Trophoblast cell (in vitro differentiated cells and primary cell): ENCODE results near the gene CFTR.

Experiments used
- DNase-seq, 2 donors: peaks; one replicate each; pipeline ENCODE4 v3.0.0-alpha.2; 2016
- H2AFZ ChIP-seq: 2 replicates; pipeline ENCODE4 v1.6.1; 2013; ENCODE audit warnings: low read length, moderate library complexity, mild to moderate bottlenecking; ENCODE audit not compliant: insufficient read depth, poor library complexity
- H2AK5ac ChIP-seq: 2 replicates; pipeline ENCODE4 v1.6.1; 2013; ENCODE audit warnings: mild to moderate bottlenecking, low read length
- H2BK120ac ChIP-seq: 2 replicates; pipeline ENCODE4 v1.6.1; 2013; ENCODE audit warnings: low read length, mild to moderate bottlenecking, moderate library complexity; ENCODE audit not compliant: insufficient read depth, poor library complexity
- H2BK12ac ChIP-seq: 2 replicates; pipeline ENCODE4 v1.6.1; 2013; ENCODE audit warnings: mild to moderate bottlenecking, low read length, moderate library complexity
- H2BK5ac ChIP-seq: 2 replicates; pipeline ENCODE4 v1.6.1; 2013; ENCODE audit warnings: low read length, low read depth, moderate library complexity, mild to moderate bottlenecking; ENCODE audit not compliant: poor library complexity
- H3K14ac ChIP-seq: 2 replicates; pipeline ENCODE4 v1.6.1; 2013; ENCODE audit warnings: mild to moderate bottlenecking, low read length
- H3K18ac ChIP-seq: 2 replicates; pipeline ENCODE4 v1.6.1; 2013; ENCODE audit warnings: mild to moderate bottlenecking, low read length
- H3K23ac ChIP-seq: 2 replicates; pipeline ENCODE4 v1.6.1; 2013; ENCODE audit warnings: low read length
- H3K27ac ChIP-seq: 2 replicates; pipeline ENCODE4 v1.5.1; 2013; ENCODE audit warnings: low read depth, mild to moderate bottlenecking, inconsistent platforms, low read length, moderate library complexity
- H3K27me3 ChIP-seq: 2 replicates; pipeline ENCODE4 v1.6.1; 2013; ENCODE audit warnings: inconsistent platforms, mild to moderate bottlenecking, low read length, moderate library complexity; ENCODE audit not compliant: insufficient read depth
- H3K36me3 ChIP-seq, 2 experiments: 1 replicate in 1 of 2; 2 replicates in 1 of 2; pipeline ENCODE4 v1.6.1; 2013; ENCODE audit warnings: low read length in 2 of 2, mild to moderate bottlenecking in 2 of 2, moderate library complexity in 1 of 2; ENCODE audit not compliant: insufficient read depth in 2 of 2, control insufficient read depth in 1 of 2
- H3K4ac ChIP-seq: 2 replicates; pipeline ENCODE4 v1.6.1; 2013; ENCODE audit warnings: low read depth, mild to moderate bottlenecking, low read length, moderate library complexity
- H3K4me1 ChIP-seq, 2 experiments: 1 replicate in 1 of 2; 2 replicates in 1 of 2; pipeline ENCODE4 v1.6.1; 2013; ENCODE audit warnings: low read length in 2 of 2, mild to moderate bottlenecking in 2 of 2, moderate library complexity in 1 of 2; ENCODE audit not compliant: insufficient read depth in 2 of 2, control insufficient read depth in 1 of 2
- H3K4me2 ChIP-seq: 2 replicates; pipeline ENCODE4 v1.6.1; 2013; ENCODE audit warnings: inconsistent platforms, mild to moderate bottlenecking, low read length, moderate library complexity
- H3K4me3 ChIP-seq: 2 replicates; pipeline ENCODE4 v1.5.1; 2013; ENCODE audit warnings: mild to moderate bottlenecking, low read depth, low read length, inconsistent platforms
- H3K79me1 ChIP-seq: one replicate; pipeline ENCODE4 v1.6.1; 2013; ENCODE audit warnings: low read length
- H3K79me2 ChIP-seq: 2 replicates; pipeline ENCODE4 v1.6.1; 2013; ENCODE audit warnings: low read length, mild to moderate bottlenecking; ENCODE audit not compliant: control insufficient read depth, insufficient read depth, poor library complexity
- H3K9ac ChIP-seq: 2 replicates; pipeline ENCODE4 v1.6.1; 2013; ENCODE audit warnings: mild to moderate bottlenecking, low read length
- H3K9me3 ChIP-seq: 2 replicates; pipeline ENCODE4 v1.6.1; 2013; ENCODE audit warnings: low read depth, mild to moderate bottlenecking, control low read depth, inconsistent platforms, low read length; ENCODE audit not compliant: insufficient read depth
- H4K12ac ChIP-seq: 2 replicates; pipeline ENCODE4 v1.6.1; 2013; ENCODE audit warnings: low read depth, mild to moderate bottlenecking, low read length, moderate library complexity
- H4K8ac ChIP-seq: 2 replicates; pipeline ENCODE4 v1.6.1; 2013; ENCODE audit warnings: low read depth, mild to moderate bottlenecking, low read length, moderate library complexity
- H4K91ac ChIP-seq: one replicate; pipeline ENCODE4 v1.6.1; 2013; ENCODE audit warnings: low read depth, mild to moderate bottlenecking, low read length, moderate library complexity
- WGBS: extraction: QIAGEN DNeasy Blood & Tissue Kit; methylation state at CpG from one replicate; pipeline ENCODE4 v1.1.7; 2013; ENCODE audit warnings: missing lambda C conversion rate; ENCODE audit not compliant: insufficient read length, insufficient coverage; ENCODE audit errors: extremely low coverage; 5-methylcytosine and 5-hydroxymethylcytosine counted together

Gene CFTR

GRCh38 chr7:117661328-117661727 lies 181.5 kb downstream of the CFTR start:
- H4K91ac ChIP-seq = no peak overlapping the region
- H2AK5ac ChIP-seq = no peak overlapping the region
- no peak overlapping the region for H3K18ac ChIP-seq
- no peak overlapping the region for H3K9ac ChIP-seq
- H3K36me3 ChIP-seq = no peaks in the 10 kb centered on the region
- H3K23ac ChIP-seq = no peak overlapping the region
- no peak overlapping the region for H4K8ac ChIP-seq
- H3K4ac ChIP-seq = no peak overlapping the region
- H3K4me1 ChIP-seq = peaks cover 0 to 7% of the 10 kb centered on the region in 2 experiments
- H3K4me2 ChIP-seq = no peak overlapping the region
- no peak for DNase-seq
- WGBS = no CpG with 5 or more reads among the region's 2 CpGs
- H2BK12ac ChIP-seq = no peak overlapping the region
- H3K4me3 ChIP-seq = no peak overlapping the region
- no peaks in the 10 kb centered on the region for H3K27me3 ChIP-seq
- no peaks in the 10 kb centered on the region for H3K79me2 ChIP-seq
- peaks cover 3% of the 10 kb centered on the region for H3K79me1 ChIP-seq
- H2AFZ ChIP-seq = no peak overlapping the region
- H3K27ac ChIP-seq = no peak overlapping the region
- H2BK5ac ChIP-seq = no peak overlapping the region
- H2BK120ac ChIP-seq = no peak overlapping the region
- no peaks in the 10 kb centered on the region for H3K9me3 ChIP-seq
- no peak overlapping the region for H3K14ac ChIP-seq
- H4K12ac ChIP-seq = no peak overlapping the region

DNA sequence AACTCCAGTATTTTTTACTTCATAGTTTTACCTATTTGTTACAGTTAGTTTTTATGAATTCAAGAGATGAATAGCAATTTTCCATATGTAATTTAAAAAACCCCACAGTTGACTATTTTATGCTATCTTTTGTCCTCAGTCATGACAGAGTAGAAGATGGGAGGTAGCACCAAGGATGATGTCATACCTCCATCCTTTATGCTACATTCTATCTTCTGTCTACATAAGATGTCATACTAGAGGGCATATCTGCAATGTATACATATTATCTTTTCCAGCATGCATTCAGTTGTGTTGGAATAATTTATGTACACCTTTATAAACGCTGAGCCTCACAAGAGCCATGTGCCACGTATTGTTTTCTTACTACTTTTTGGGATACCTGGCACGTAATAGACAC lies 184.2 kb downstream of the CFTR start:
- Histone ChIP-seq H3K9me3 (no peaks in the 10 kb centered on the region), H2BK12ac (no peak overlapping the region), H3K4ac (no peak overlapping the region), H2BK120ac (no peak overlapping the region), H3K79me2 (peaks cover 3% of the 10 kb centered on the region), H4K91ac (no peak overlapping the region), H3K4me2 (no peak overlapping the region), H3K23ac (no peak overlapping the region), H2BK5ac (no peak overlapping the region), H3K4me3 (no peak overlapping the region), H3K9ac (no peak overlapping the region), H3K27ac (no peak overlapping the region), H2AK5ac (no peak overlapping the region), H3K18ac (no peak overlapping the region), H4K8ac (no peak overlapping the region), H3K79me1 (peaks cover 7% of the 10 kb centered on the region), H3K27me3 (no peaks in the 10 kb centered on the region), H4K12ac (no peak overlapping the region), H3K36me3 (no peaks in the 10 kb centered on the region), H2AFZ (no peak overlapping the region), H3K4me1 (peaks cover 5 to 14% of the 10 kb centered on the region in 2 experiments), H3K14ac (no peak overlapping the region)
- no CpG with 5 or more reads among the region's 3 CpGs for WGBS
- DNase-seq = no peak

DNA sequence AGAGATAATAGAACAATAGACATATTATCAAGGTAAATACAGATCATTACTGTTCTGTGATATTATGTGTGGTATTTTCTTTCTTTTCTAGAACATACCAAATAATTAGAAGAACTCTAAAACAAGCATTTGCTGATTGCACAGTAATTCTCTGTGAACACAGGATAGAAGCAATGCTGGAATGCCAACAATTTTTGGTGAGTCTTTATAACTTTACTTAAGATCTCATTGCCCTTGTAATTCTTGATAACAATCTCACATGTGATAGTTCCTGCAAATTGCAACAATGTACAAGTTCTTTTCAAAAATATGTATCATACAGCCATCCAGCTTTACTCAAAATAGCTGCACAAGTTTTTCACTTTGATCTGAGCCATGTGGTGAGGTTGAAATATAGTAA lies 185.5 kb downstream of the CFTR start:
- Histone ChIP-seq H3K4ac (no peak overlapping the region), H3K9ac (no peak overlapping the region), H3K27me3 (no peaks in the 10 kb centered on the region), H3K4me2 (no peak overlapping the region), H3K23ac (no peak overlapping the region), H4K91ac (no peak overlapping the region), H2AK5ac (no peak overlapping the region), H3K9me3 (no peaks in the 10 kb centered on the region), H2BK12ac (no peak overlapping the region), H3K4me1 (peaks cover 5 to 14% of the 10 kb centered on the region in 2 experiments), H4K12ac (no peak overlapping the region), H3K14ac (no peak overlapping the region), H4K8ac (no peak overlapping the region), H3K18ac (no peak overlapping the region), H2BK5ac (no peak overlapping the region), H3K79me1 (peaks cover 7% of the 10 kb centered on the region), H2AFZ (no peak overlapping the region), H3K27ac (no peak overlapping the region), H3K79me2 (peaks cover 3% of the 10 kb centered on the region), H2BK120ac (no peak overlapping the region), H3K36me3 (no peaks in the 10 kb centered on the region), H3K4me3 (no peak overlapping the region)
- DNase-seq = peak; percentile 44 to 91

- Histone ChIP-seq H3K14ac (no peak overlapping the region), H3K9ac (no peak overlapping the region), H2AFZ (no peak overlapping the region), H3K27me3 (no peaks in the 10 kb centered on the region), H2BK120ac (no peak overlapping the region), H2BK5ac (peak overlapping the region; percentile 63), H4K91ac (no peak overlapping the region), H3K4me2 (no peak overlapping the region), H3K79me1 (peaks cover 7% of the 10 kb centered on the region), H3K79me2 (peaks cover 3% of the 10 kb centered on the region), H3K4ac (no peak overlapping the region), H3K36me3 (no peaks in the 10 kb centered on the region), H4K8ac (no peak overlapping the region), H2BK12ac (peak overlapping the region; percentile 58), H3K9me3 (no peaks in the 10 kb centered on the region), H3K18ac (no peak overlapping the region), H2AK5ac (no peak overlapping the region), H3K4me1 (peaks cover 5 to 14% of the 10 kb centered on the region in 2 experiments), H3K4me3 (no peak overlapping the region), H3K23ac (no peak overlapping the region), H3K27ac (peak overlapping the region; percentile 43), H4K12ac (no peak overlapping the region)
- no CpG with 5 or more reads among the region's 1 CpG for WGBS
- DNase-seq = peak in 1 of 2 donors; percentile 75
These were observed 186.2 kb downstream of the CFTR start for GRCh38 chr7:117666031-117666430.
